GM13976 (cell line): Measurements from ENCODE around the gene BAZ1A.
"Not testable (repeated sequence)": the region's sequence is repeated elsewhere in the genome, so short reads cannot be mapped to it uniquely, and the experiment has no call there.

Source experiments
- DNase-seq: peaks from one replicate; pipeline ENCODE4 v3.0.0; 2012; ENCODE audit warnings: low spot score
- in situ Hi-C: fragments of 300-500 bp; cut with MboI; formaldehyde crosslinking; loops from one replicate; pipeline ENCODE4 v1.12.0; 2022; ENCODE audit warnings: low sequenced_read_pairs, mixed read lengths, inconsistent platforms; ENCODE audit not compliant: unreplicated experiment
- TF ChIP-seq, protein P1 (sequence below): IDR thresholded peaks from 2 replicates; pipeline ENCODE4 v1.5.1; 2012; ENCODE audit warnings: borderline replicate concordance, mild to moderate bottlenecking; ENCODE audit not compliant: insufficient read depth; ENCODE audit errors: extremely low read depth, missing control alignments, control extremely low read depth

Gene BAZ1A

DNA sequence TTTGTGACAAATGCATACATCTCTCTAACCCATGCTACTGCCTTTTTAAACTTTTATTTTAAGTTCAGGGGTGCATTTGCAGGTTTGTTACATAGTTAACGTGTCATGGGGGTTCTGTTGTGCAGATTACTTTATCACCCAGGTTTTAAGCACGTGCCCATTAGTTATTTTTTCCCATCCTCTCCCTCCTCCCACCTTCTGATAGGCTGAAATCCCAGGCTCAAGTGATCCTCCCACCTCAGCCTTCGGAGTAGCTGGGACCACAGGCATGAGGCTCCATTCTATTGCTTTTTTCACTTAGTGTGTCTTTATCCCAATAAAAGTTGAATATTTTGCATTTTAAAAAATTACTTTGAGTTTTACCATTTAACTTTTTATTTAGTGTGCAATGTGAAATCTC, 68.9 kb downstream of the BAZ1A start:
- TF ChIP-seq, protein P1, sequence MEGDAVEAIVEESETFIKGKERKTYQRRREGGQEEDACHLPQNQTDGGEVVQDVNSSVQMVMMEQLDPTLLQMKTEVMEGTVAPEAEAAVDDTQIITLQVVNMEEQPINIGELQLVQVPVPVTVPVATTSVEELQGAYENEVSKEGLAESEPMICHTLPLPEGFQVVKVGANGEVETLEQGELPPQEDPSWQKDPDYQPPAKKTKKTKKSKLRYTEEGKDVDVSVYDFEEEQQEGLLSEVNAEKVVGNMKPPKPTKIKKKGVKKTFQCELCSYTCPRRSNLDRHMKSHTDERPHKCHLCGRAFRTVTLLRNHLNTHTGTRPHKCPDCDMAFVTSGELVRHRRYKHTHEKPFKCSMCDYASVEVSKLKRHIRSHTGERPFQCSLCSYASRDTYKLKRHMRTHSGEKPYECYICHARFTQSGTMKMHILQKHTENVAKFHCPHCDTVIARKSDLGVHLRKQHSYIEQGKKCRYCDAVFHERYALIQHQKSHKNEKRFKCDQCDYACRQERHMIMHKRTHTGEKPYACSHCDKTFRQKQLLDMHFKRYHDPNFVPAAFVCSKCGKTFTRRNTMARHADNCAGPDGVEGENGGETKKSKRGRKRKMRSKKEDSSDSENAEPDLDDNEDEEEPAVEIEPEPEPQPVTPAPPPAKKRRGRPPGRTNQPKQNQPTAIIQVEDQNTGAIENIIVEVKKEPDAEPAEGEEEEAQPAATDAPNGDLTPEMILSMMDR: no peak
- DNase-seq: no peak
- in situ Hi-C loops: no loop called here

DNA sequence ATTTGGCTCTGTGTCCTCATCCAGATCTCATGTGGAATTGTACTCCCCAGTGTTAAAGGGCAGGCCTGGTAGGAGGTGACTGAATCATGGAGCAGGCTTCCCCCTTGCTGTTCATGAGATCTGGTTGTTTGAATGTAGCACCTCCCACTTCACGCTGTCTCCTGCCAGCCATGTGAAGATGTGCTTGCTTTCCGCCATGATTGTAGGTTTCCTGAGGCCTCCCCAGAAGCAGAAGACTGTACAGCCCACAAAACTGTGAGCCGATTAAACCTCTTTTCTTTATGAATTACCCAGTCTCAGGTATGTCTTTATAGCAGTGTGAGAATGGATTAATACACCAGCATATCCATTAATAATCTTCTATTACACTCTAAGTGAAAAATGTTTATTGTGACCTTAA, 70.2 kb downstream of the BAZ1A start:
- TF ChIP-seq, protein P1: no peak
- DNase-seq: no peak
- in situ Hi-C loops: no loop called here

DNA sequence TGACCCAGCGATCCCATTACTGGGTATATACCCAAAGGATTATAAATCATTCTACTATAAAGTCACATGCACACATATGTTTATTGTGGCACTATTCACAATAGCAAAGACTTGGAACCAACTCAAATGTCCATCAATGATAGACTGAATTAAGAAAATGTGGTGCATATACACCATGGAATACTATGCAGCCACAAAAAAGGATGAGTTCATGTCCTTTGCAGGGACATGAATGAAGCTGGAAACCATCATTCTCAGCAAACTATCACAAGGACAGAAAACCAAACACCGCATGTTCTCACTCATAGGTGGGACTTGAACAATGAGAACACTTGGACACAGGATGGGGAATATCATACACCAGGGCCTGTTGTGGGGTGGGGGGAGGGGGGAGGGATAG, 76.3 kb downstream of the BAZ1A start:
- DNase-seq, in situ Hi-C loops: not testable (repeated sequence)

DNA sequence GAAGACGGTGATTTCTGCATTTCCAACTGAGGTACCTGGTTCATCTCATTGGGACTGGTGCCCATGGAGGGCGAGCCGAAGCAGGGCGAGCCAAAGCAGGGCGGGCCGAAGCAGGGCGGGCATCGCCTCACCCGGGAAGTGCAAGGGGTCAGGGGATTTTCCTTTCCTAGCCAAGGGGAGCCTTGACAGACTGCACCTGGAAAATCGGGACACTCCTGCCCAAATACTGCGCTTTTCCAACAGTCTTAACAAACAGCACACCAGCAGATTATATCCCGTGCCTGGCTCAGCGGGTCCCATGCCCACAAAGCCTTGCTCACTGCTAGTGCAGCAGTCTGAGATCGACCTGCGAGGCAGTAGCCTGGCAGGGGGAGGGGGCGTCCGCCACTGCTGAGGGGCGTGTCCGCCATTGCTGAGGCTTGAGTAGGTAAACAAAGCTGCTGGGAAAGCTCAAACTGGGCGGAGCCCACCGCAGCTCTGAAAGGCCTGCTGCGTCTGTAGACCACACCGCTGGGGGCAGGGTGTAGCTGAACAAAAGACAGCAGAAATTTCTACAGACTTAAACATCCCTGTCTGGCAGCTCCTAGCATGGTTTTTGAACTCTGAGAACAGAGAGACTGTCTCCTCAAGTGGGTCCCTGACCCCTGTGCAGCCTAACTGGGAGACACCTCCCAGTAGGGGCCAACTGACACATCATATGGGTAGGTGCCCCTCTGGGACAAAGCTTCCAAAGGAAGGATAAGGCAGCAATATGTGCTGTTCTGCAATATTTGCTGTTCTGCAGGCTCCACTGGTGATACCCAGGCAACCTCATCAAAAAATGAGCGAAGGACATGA, 77.2 kb downstream of the BAZ1A start:
- in situ Hi-C loops: no loop called here

DNA sequence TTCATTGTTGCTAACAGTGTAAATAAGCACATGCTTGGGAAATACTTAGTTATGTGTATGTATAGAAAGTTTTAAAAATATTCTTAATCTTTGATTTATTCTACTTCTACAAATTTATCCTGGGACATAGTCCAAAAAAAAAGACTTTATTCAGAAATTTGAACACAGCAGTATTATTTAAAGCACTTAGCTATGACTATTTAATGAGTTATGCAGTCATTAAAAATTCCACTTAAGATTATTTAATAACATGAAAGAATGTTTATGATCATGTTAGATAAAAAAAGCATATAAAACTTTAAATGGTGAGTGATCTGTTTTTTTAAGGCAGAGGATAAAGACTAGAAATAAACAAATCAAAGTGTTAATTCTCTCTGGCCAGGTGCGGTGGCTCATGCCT, 78.3 kb downstream of the BAZ1A start:
- TF ChIP-seq, protein P1: no peak
- in situ Hi-C loops: no loop called here
- no peak for DNase-seq

More for the DNA sequence above, 77.2 kb downstream of the BAZ1A start:
- DNase-seq: no peak
- TF ChIP-seq, protein P1: no peak

DNA sequence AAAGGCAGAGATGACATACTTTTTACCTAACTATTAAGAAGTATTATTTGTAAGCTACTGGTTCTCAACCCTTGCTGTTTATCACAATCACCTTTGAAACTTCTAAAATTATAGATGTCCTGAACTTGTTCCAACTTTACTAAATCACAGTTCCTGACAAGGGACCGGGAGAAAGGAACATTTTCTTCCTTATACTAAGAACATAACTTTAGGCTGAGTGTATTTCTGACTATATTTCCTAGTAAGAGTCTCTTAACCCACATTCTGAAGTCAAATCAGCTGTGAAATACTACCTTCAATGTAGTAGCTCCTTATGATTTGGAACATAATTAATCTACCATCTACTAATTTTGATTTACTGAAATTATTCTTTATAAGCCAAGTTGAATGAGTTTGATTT, 80.2 kb downstream of the BAZ1A start:
- in situ Hi-C loops: no loop called here
- no peak for DNase-seq
- TF ChIP-seq, protein P1: no peak

DNA sequence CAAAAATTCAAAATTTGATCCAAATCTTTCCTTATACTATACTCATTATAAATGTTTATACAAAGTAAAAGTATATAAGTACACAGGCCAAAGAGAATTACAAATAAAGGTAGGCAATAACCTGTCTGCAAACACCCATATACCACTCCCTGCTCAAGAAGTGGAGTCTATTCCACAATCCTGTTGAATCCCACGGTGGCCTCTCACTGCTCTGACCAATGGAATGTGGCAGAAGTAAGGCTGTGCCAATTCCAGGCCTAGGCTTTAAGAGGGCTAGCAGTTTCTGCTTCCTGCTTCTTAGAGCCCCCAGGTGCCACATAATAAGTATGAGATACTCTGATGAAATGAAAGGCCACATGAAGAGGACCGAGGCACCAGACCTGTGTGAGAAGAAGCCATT, 80.9 kb downstream of the BAZ1A start:
- DNase-seq: no peak
- in situ Hi-C loops: no loop called here

More for the DNA sequence above, 80.9 kb downstream of the BAZ1A start:
- TF ChIP-seq, protein P1: no peak
